ENCODE measurements around the gene DOCK7. TPM values are rescaled to one million over a fixed set of nuclear protein-coding genes. Genes with fewer than 3 reads are reported as not detected.
A peak's percentile ranks its signal among the peaks of the same experiment; 100 is the strongest.

Gene DOCK7
- total and polyA plus RNA-seq, 2 experiments from 2014 or later = 41.5 to 83.8 TPM

DNA sequence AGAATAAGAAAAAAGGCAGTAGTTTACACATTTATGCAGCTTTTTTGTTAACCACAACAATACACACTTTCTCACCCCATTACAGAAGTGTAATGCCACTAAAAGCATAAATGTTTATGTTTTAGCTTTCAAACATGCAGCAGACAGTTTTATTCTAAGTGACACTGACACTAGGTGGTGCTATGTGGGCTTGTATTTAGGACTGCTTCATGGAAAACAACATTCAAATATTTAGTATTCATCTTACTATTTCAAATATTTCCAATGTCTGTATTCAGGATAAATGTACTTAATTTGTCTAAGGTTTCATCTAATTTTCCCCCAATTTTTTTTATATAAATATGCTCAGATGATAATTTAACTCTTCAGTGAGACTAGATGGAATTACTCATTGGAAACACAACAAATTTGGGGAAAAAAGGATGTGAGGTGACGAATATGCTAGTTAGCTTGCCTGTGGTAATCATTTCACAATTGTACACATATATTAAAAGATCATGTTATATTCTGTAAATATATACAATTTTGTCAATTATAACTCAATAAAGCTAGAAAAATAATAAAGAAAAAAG is 179.9 kb downstream of the DOCK7 start:
- Histone ChIP-seq H3K4me2 (ENCODE audit: unreplicated experiment) (no peak overlapping the region), H3F3A (ENCODE audit: insufficient read depth) (no peaks in the 10 kb centered on the region), H3K9me2 (ENCODE audit: insufficient read depth) (no peaks in the 10 kb centered on the region), H3K79me2 (ENCODE audit: insufficient read depth) (no peaks in the 10 kb centered on the region), H3K27ac (no peak overlapping the region), H3K4me1 (ENCODE audit: insufficient read depth) (no peaks in the 10 kb centered on the region), H2AFZ (no peak overlapping the region), H3K36me3 (ENCODE audit: low read depth) (peaks cover 41% of the 10 kb centered on the region), H3K9ac (no peak overlapping the region), H4K20me1 (ENCODE audit: insufficient read depth) (no peaks in the 10 kb centered on the region), H3K4me3 (no peak overlapping the region), H3K9me3 (ENCODE audit: low read depth) (no peaks in the 10 kb centered on the region), H3K27me3 (replicated peaks; ENCODE audit: insufficient read depth) (no peaks in the 10 kb centered on the region)
- TF ChIP-seq EZH2phosphoT487 (IDR thresholded peaks at IDR 0.05; ENCODE audit: insufficient read depth, low read depth) (no peak), EZH2 (IDR thresholded peaks at IDR 0.05; ENCODE audit: insufficient read depth, poor library complexity, severe bottlenecking) (no peak)
- DNase-seq = peak; percentile 70
- WGBS, 2 experiments (ENCODE audit: low coverage in 1 of 2, low lambda C conversion rate in 2 of 2, missing lambda C conversion rate in 2 of 2) = 90 to 100% methylated on average over 1 of the region's 1 CpG
- in situ Hi-C loops (cut with MboI) = loop anchor here (10.0 kb wide), 1 partner anchor 237 kb away; no protein-coding TSS in a partner anchor

DNA sequence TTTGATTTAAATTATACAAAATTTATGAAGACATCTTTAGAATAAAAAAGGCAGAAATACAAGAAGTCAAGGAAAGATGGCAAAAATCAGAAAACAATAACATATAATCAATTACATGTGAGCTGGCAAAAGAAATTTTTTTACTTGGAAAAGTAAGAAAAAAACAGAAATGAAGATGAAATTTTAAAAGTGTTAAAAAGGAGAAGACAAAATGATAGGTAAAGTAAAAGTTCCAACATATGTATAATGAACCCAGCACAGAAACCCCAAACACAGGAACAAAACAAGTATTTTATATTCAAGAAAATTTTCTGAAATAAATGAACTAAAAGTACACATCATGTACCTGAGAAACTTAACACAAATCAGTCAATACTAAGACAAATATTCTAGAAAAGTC is 188.0 kb downstream of the DOCK7 start:
- no peak overlapping the region for H2AFZ ChIP-seq
- no peaks in the 10 kb centered on the region for H3F3A ChIP-seq (ENCODE audit: insufficient read depth)
- in situ Hi-C loops (cut with MboI) = loop anchor here (10.0 kb wide), 1 partner anchor 245 kb away; no protein-coding TSS in a partner anchor
- no peak overlapping the region for H3K4me2 ChIP-seq (ENCODE audit: unreplicated experiment)
- H3K4me1 ChIP-seq (ENCODE audit: insufficient read depth) = no peaks in the 10 kb centered on the region
- no peak for DNase-seq
- H3K9me2 ChIP-seq (ENCODE audit: insufficient read depth) = no peaks in the 10 kb centered on the region
- H3K79me2 ChIP-seq (ENCODE audit: insufficient read depth) = no peaks in the 10 kb centered on the region
- H3K4me3 ChIP-seq = no peak overlapping the region
- H4K20me1 ChIP-seq (ENCODE audit: insufficient read depth) = no peaks in the 10 kb centered on the region
- no peaks in the 10 kb centered on the region for H3K27me3 ChIP-seq (replicated peaks; ENCODE audit: insufficient read depth)
- TF ChIP-seq EZH2 (IDR thresholded peaks at IDR 0.05; ENCODE audit: insufficient read depth, poor library complexity, severe bottlenecking) (no peak), EZH2phosphoT487 (IDR thresholded peaks at IDR 0.05; ENCODE audit: insufficient read depth, low read depth) (no peak)
- no peaks in the 10 kb centered on the region for H3K9me3 ChIP-seq (ENCODE audit: low read depth)
- H3K36me3 ChIP-seq (ENCODE audit: low read depth) = peaks cover 19% of the 10 kb centered on the region
- H3K27ac ChIP-seq = no peak overlapping the region
- H3K9ac ChIP-seq = no peak overlapping the region

GRCh38 chr1:62494137-62494536 is 194.0 kb downstream of the DOCK7 start:
- Histone ChIP-seq H3K36me3 (ENCODE audit: low read depth) (peaks cover 33% of the 10 kb centered on the region), H3K27ac (no peak overlapping the region), H3F3A (ENCODE audit: insufficient read depth) (no peaks in the 10 kb centered on the region), H3K9me2 (ENCODE audit: insufficient read depth) (no peaks in the 10 kb centered on the region), H3K9me3 (ENCODE audit: low read depth) (no peaks in the 10 kb centered on the region), H3K4me2 (ENCODE audit: unreplicated experiment) (no peak overlapping the region), H2AFZ (no peak overlapping the region), H3K27me3 (replicated peaks; ENCODE audit: insufficient read depth) (no peaks in the 10 kb centered on the region), H3K4me3 (no peak overlapping the region), H4K20me1 (ENCODE audit: insufficient read depth) (no peaks in the 10 kb centered on the region), H3K4me1 (ENCODE audit: insufficient read depth) (peaks cover 5% of the 10 kb centered on the region; the same call in 1 of the 2 replicates), H3K9ac (no peak overlapping the region), H3K79me2 (ENCODE audit: insufficient read depth) (no peaks in the 10 kb centered on the region)
- TF ChIP-seq EZH2phosphoT487 (IDR thresholded peaks at IDR 0.05; ENCODE audit: insufficient read depth, low read depth) = no peak
- in situ Hi-C loops (cut with MboI) = no loop called here
- no peak for DNase-seq
- WGBS, 2 experiments (ENCODE audit: low coverage in 1 of 2, low lambda C conversion rate in 2 of 2, missing lambda C conversion rate in 2 of 2) = 99 to 100% methylated on average over 4 of the region's 4 CpGs

- Histone ChIP-seq H4K20me1 (ENCODE audit: insufficient read depth) (no peaks in the 10 kb centered on the region), H3K36me3 (ENCODE audit: low read depth) (peaks cover 35% of the 10 kb centered on the region), H3K79me2 (ENCODE audit: insufficient read depth) (no peaks in the 10 kb centered on the region), H3K9me2 (ENCODE audit: insufficient read depth) (no peaks in the 10 kb centered on the region), H3K4me3 (no peak overlapping the region), H3F3A (ENCODE audit: insufficient read depth) (no peaks in the 10 kb centered on the region), H3K4me1 (ENCODE audit: insufficient read depth) (peaks cover 5% of the 10 kb centered on the region; the same call in 1 of the 2 replicates), H3K27me3 (replicated peaks; ENCODE audit: insufficient read depth) (no peaks in the 10 kb centered on the region), H3K4me2 (ENCODE audit: unreplicated experiment) (no peak overlapping the region), H3K9me3 (ENCODE audit: low read depth) (no peaks in the 10 kb centered on the region), H3K9ac (no peak overlapping the region), H3K27ac (no peak overlapping the region), H2AFZ (no peak overlapping the region)
- 95 to 99% methylated on average over 3 of the region's 3 CpGs for WGBS, 2 experiments (ENCODE audit: low coverage in 1 of 2, low lambda C conversion rate in 2 of 2, missing lambda C conversion rate in 2 of 2)
- in situ Hi-C loops (cut with MboI) = no loop called here
- TF ChIP-seq EZH2 (IDR thresholded peaks at IDR 0.05; ENCODE audit: insufficient read depth, poor library complexity, severe bottlenecking) (no peak), EZH2phosphoT487 (IDR thresholded peaks at IDR 0.05; ENCODE audit: insufficient read depth, low read depth) (no peak)
- DNase-seq = peak; percentile 42
Measured at GRCh38 chr1:62493656-62494055, 194.5 kb downstream of the DOCK7 start.

- 91 to 99% methylated on average over 2 of the region's 2 CpGs for WGBS, 2 experiments (ENCODE audit: low coverage in 1 of 2, low lambda C conversion rate in 2 of 2, missing lambda C conversion rate in 2 of 2)
- Histone ChIP-seq H3K9ac (no peak overlapping the region), H3K9me2 (ENCODE audit: insufficient read depth) (no peaks in the 10 kb centered on the region), H3K9me3 (ENCODE audit: low read depth) (no peaks in the 10 kb centered on the region), H3F3A (ENCODE audit: insufficient read depth) (no peaks in the 10 kb centered on the region), H3K27ac (no peak overlapping the region), H3K79me2 (ENCODE audit: insufficient read depth) (no peaks in the 10 kb centered on the region), H3K36me3 (ENCODE audit: low read depth) (peaks cover 43% of the 10 kb centered on the region), H3K4me1 (ENCODE audit: insufficient read depth) (peaks cover 5% of the 10 kb centered on the region; the same call in 1 of the 2 replicates), H3K4me2 (ENCODE audit: unreplicated experiment) (no peak overlapping the region), H4K20me1 (ENCODE audit: insufficient read depth) (no peaks in the 10 kb centered on the region), H3K27me3 (replicated peaks; ENCODE audit: insufficient read depth) (no peaks in the 10 kb centered on the region), H2AFZ (no peak overlapping the region), H3K4me3 (no peak overlapping the region)
- TF ChIP-seq EZH2phosphoT487 (IDR thresholded peaks at IDR 0.05; ENCODE audit: insufficient read depth, low read depth) = no peak
- in situ Hi-C loops (cut with MboI) = no loop called here
- DNase-seq = no peak
Measured at GRCh38 chr1:62492521-62492920, 195.7 kb downstream of the DOCK7 start.

Data from GM23248 (cell line).